DMS 273 (cell line): ENCODE data around the gene XBP1.
"Not testable (repeated sequence)": the region's sequence is repeated elsewhere in the genome, so short reads cannot be mapped to it uniquely, and the experiment has no call there.

ENCODE experiments used
- DNase-seq: peaks from one replicate; lab custom pipeline; 2025; ENCODE audit not compliant: unreplicated experiment; lab: John Stamatoyannopoulos, UW

XBP1 gene

DNA sequence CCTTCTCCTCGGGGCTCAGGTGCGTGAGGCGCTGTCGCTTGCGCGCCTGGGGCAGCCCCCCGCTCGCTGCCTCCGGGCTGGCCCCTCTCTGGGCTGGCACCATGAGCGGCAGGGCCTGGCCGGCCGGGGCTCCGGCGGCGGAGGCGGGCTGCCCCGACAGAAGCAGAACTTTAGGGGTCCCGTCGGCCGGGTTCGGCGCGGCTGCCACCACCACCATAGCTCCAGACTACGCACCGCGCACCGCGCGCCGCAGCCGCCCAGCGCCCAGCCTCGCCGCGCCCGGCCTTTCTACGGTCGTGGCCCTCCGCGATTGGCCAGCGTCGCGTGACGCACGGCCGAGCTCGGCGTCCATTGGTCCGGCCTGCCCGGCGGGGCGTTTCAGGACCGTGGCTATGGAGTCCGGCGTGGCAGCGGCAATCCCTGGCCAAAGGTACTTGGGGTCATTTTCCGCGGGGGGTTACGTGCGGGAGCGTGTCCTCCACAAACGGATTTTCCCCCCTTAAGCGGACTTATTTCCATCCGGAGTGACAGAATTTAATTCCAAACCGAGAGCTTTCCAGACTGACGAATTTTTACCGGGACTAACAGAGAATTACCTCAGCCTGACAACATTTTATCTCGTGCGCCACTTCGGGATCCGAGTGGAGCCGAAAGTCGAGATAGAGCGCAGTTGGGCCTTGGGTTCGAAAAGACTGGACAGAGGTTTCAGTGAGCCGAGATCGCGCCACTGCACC is at the start of gene XBP1:
Gene XBP1, minus strand, starts transcription at position 262 of the 734 bp plus-strand sequence.
- peak; percentile 94 for DNase-seq

DNA sequence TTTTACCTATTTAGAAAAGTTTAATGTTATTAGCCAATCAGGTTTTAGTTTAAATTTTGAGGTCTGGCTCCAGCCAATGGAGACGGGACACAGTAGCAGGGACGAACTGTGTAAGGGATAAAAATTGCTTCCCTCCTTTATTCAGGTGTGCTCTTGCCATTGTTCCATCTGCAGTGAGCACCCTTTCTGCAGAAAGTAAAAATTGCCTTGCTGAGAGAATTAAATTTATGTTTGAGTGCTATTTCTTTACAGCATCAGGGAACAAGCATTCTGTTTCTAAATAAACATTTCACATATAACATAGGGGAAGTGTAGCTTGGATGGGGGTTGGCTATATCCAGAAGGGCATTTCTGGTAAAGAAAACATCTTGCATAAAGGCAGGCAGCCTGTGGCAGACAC is 46.6 kb upstream of the XBP1 start:
- no peak for DNase-seq

DNA sequence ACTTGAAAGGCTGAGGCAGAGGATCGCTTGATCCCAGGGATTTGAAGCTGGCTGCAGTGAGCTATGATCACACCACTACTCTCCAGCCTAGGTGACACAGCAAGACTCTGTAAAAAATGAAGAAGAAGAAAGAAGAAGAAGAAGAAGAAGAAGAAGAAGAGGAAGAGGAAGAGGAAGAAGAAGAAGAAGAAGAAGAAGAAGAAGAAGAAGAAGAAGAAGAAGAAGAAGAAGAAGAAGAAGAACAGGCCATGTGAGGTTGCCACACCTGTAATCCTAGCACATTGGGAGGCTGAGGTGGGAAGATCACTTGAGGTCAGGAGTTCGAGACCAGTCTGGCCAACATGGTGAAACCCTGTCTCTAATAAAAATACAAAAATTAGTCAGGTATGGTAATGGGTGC is 43.9 kb upstream of the XBP1 start:
- DNase-seq = not testable (repeated sequence)

DNA sequence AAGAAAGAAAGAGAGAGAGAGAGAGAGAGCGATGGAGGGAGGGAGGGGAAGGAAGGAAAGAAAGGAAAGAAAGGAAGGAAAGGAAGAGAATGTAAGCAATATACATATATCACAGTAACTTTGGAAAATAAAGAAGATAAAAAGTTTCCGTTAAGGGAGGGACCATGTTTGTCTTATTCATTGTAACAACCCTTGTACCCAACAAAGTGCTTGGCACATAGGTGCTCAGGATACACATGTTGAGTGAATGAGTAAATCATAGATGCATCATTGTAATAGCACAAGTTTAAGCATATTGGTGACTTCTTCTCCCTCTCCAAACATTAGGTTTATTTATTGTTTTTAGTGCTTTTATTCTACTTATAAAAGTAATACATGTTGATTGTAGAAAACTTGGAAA is 43.3 kb upstream of the XBP1 start:
- no peak for DNase-seq

DNA sequence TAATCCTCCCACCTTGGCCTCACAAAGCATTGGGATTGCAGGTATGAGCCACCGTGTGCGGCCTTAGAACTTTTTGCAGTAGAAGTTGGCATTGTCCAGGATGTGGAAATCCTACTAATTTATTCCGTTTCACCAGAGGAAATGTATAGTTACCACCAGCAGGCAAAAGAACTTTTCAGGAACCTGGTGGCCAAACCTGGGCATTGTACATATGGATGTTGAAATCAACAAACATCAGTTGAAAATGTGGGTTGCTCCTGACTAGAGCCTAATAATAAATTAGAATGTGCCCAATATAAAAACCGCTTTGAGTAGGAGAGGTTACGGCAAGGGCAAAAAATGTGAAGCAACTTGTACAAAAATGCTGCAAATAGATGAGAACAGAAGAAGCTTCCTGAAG is 40.7 kb upstream of the XBP1 start:
- DNase-seq = peak; percentile 9

DNA sequence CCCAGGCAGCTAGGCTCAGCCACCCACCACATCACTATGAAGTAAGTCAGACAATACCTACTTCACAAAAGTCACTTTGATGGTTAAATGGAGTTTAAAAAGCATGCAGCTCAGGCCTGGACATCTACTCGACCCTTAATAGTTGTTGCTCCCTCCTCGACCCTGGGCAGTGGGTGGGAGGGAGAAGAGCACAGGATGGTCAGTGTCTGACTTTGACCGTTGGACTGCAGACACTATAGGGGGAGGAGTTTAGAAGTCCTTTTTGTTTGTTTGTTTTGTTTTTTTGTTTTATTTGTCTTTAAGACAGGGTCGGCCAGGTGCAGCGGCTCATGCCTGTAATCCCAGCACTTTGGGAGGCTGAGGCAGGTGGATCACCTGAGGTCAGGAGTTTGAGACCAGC is 38.6 kb upstream of the XBP1 start:
- no peak for DNase-seq

DNA sequence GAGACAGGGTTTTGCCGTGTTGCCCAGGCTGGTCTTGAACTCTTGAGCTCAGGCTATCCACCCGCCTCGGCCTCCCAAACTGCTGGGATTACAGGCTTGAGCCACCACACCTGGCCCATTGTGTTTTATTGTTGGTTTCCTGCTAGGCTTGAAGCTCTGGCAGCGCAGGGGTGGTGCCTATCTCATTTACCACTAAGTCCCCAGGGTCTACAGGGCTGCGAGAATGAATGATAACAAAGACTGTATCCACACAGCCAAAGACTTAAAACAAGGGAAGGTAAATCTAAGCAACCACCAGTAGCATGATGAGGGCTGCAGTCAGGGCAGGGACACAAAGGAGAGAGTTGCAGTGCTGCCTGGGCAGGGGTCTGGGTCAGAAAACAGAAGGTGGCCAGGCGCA is 37.3 kb upstream of the XBP1 start:
- DNase-seq = no peak

DNA sequence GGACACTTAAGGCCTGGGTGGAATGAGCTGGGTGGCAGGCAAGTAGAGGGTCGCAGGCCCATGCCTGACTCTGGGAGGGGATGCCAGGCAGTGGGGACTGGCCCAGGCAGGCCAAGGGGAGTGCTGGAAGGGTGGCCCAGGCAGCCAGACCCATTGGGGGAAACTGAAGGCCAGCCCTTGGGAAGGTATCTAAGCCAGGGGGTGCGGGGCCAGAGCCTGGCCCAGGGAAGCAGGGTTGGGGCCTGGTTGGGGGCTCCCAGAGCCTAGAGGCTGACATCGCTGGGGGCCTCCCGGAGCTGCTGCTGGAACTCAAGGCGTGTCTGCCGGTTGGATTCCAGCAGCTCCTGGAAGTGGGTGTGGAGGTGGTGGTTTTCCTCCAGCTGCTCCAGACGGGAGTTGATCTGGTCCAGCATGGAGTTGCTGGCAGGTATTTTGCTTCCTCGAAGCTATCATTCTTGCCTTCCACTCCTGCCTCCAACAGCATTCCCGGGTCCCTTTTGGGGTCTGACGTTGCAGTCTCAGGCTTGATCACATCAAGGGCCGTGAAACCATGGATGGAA is 35.3 kb upstream of the XBP1 start:
- DNase-seq = no peak

DNA sequence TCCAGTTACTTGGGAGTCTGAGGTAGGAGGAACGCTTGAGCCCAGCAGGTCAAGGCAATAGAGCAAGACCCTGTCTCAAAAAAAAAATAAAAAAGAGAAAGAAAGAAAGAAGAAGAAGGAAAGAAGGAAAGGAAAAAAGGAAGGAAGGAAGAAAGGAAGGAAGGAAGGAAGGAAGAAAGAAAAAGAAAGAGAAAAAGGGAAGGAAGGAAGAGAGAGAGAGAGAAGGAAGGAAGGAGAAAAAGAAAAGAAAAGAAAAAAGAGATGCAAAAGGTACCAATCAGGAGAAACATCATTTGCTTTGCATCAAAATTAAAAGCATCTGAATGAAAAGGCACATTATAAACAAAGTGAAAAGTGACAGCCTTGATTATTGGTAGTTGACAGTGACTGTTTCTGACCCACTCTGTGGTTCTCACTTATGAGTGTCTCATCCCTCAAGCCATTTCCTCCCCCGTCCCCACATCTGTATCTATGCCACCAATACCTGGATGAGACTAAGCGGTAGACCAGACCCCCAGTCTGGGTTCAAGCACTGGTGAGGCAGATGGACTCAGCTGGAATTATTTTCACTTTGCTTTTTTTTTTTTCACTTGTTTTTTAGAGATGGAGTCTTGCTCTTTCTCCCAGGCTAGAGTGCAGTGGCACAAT is 33.0 kb upstream of the XBP1 start:
- DNase-seq = no peak

DNA sequence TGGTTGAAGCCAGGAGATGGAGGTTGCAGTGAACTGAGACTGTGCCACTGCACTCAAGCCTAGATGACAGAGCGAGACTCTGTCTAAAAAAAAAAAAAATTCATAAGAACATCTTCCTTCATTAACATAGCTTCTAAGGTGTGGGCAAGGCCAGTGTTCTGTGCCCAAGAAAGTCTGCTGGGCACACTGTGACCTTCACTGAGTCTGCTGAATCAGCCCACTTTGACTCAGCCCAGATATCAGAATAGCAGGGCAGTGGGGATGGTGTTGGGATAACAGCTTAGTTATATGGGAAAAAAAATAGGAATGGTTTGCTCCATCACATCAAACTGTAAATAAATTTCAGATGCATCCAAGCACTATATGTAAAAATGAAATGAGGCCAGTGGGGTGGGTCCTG is 32.4 kb upstream of the XBP1 start:
- no peak for DNase-seq

DNA sequence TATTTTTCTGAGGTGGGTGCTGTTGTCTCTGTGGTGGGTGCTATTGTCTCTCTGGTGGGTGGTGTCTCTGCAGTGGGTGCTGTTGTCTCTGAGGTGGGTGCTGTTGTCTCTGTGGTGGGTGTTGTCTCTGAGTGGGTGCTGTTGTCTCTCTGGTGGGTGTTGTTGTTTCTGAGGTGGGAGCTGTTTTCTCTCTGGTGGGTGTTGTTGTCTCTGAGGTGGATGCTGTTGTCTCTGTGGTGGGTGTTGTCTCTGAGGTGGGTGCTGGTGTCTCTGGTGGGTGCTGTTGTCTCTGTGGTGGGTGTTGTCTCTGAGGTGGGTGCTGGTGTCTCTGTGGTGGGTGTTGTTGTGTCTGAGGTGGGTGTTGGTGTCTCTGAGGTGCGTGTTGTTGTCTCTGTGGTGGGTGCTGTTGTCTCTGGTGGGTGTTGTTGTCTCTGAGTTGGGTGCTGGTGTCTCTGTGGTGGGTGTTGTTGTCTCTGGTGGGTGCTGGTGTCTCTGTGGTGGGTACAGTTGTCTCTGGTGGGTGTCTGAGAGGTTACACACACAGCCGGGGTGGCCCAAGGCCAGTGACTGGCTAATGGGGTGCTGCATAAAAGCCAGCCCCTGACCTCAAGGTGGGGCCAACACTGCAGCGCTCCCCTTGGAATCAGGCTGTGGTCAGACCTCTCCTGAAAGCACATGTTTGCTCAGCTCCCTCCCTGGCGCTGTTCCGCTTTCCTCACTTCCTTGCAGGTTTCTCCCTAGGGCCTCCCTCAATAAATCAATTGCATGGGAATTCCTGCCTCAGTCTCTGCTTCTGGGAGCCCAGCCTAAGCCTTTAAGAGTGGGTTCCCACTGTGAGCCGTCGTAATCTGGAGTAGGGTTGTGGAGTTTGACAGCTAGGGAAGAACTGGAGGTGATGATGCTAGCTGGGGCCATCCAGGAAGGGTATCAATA is 31.0 kb upstream of the XBP1 start:
- DNase-seq = no peak

DNA sequence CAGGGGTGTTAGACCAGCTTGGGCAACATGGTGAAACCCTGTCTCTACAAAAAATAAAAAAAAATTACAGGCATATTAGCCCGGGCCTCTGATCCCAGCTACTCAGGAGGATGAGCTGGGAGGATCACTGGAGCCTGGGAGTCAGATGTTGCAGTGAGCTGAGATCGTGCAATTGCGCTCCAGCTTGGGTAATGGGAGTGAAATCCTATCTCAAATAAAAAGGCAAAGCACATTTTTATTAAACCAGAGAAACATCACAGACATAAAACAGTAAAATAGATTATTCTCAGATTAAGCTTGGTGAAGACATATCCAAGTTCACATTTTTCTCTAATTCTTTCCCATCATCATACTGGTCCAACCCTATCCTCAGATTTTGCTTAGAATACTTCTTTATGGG is 30.1 kb upstream of the XBP1 start:
- DNase-seq = no peak

DNA sequence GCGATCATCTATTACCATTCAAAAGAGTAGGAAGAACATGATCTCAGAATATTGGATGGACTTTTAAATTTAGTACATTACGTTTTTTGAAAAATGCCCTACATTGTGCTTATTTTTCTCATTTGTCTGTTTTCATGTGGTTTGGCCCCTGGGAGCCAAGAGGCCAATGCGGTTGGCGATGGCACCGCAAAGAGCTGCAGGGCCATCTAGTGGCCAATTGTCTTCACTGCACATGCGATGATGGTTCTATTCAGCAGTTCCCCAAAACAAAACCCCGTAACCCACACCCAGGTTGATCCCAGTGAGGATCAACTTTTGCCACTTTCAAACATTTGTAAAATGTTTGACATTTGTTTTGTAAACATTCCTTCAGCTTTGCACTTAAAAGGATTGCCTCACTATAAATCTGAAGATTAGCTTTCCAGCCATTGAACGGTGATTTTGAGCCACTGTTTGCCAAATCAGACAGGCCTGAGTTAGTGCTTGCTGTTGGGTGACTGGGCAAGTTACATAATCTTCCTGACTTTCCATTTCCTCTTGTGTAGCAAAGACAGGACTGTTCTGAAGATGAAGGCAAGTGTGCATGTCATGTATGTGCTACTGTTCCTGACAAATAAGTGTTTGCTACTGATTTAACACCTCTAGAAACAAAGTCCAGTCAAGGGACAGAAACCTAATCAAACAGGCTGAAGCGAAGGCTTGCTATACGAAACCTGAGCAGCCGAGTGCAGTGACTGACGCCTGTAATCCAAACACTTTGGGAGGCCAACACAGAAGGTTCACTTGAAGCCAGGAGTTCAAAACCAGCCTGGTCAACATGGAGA is 29.2 kb upstream of the XBP1 start:
- peak; percentile 82 for DNase-seq

DNA sequence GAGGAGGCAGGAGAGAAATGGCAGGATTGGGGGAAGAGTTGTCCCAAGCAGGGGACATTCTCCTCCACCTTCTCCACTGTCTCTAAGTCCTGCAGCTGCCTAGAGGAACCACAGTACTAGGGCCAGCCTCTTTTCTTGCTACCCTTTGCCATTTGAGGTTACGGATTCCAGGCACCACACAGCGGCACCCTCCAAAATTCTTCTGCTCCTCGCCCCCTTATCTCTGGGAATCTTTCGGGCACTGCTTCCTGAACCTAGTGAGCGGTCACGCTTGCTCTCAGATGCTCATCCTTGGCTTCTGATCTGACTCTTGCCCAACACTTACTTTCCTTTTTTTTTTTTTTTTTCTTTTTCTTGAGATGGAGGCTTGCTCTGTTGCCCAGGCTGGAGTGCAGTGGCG is 26.6 kb upstream of the XBP1 start:
- no peak for DNase-seq

DNA sequence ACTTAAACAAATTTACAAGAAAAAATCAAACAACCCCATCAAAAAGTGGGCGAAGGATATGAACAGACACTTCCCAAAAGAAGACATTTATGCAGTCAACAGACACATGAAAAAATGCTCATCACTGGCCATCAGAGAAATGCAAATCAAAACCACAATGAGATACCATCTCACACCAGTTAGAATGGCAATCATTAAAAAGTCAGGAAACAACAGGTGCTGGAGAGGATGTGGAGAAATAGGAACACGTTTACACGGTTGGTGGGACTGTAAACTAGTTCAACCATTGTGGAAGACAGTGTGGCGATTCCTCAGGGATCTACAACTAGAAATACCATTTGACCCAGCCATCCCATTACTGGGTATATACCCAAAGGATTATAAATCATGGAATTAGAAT is 26.1 kb upstream of the XBP1 start:
- not testable (repeated sequence) for DNase-seq

DNA sequence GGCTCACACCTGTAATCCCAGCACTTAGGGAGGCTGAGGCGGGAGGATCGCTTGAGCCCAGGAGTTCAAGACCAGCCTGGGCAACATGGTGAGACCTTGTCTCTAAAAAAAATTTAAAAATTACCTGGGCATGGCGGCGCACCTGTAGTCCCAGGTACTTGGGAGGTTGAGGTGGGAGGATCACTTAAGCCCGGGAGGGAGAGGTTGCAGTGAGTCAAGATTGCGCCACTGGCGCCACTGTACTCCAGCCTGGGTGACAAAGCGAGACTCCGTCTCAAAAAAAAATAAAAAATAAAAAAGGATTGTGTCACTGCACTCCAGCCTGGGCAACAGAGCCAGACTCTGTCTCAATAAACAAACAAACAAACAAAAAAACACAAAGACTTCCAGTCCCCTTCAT is 24.1 kb upstream of the XBP1 start:
- not testable (repeated sequence) for DNase-seq

DNA sequence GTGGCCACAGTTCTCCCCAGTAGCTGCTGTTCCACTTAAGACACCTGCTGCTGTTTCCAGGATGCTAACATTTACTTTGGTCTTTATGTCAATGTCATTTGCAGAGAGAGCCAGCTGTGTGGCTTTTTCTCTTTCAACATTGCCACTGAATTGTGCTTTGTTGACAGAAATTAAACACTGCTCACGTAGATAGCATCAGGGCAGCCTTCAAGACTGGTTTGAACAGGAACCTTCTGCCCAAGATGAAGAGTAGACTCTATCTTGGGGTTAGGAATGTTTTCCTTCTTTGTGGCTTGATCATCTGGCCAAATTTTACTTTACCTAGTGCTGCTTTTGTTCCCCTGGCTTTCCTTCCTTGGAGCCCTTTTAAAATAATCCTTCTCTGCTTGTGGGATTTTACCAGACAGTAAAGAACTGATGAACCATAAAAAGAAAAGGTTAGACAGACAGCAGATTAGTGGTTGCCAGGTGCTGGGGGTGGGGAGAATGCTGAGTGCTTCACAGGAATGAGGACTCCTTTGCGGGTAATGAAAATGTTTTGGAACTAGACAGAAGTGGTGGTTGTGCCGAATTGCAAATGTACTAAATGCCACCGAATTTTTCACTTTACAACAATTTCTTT is 22.7 kb upstream of the XBP1 start:
- peak; percentile 10 for DNase-seq

DNA sequence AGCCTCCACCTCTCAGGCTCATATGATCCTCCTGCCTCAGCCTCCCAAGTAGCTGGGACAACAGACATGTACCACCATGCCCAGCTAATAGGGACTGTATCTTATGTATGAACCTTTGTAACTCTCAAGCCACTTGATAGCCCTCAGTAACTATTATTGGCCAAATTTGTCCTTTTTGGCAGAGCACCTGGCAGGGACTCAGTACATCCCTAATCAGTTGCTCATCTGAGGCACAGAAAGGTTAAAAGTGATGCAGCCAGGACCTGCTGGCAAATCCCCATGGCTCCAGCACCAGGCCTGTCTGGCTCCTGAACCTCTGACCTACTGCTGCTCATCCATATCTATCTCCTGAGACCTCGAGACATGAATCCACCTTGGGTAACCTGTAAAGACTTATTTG is 21.1 kb upstream of the XBP1 start:
- no peak for DNase-seq

DNA sequence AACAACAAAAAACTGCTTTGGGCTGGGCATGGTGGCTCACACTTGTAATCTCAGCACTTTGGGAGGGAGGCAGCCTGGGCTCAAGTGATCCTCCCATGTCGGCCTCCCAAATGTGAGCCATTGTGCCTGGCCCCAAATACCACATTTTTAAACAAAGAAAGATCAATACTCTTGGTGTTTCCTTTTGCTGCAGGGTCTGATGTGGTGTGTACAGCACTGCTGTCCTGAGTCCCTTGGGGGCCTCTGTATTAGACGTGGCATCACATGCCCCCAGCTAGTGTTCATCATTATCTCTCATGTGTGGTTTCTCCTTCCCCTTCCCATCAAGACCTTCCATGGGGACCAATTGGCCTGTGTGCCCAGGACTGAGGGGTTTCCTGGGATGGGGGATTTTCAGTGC is 20.5 kb upstream of the XBP1 start:
- DNase-seq = no peak
